K562 (cell line): Measurements from ENCODE around the gene ZNF234. TPM values are rescaled to one million over a fixed set of nuclear protein-coding genes. Genes with fewer than 3 reads are reported as not detected.

Experiments used
- ATAC-seq: fragments of 200-7000 bp; cut with Tn5 transposase; 3 replicates; pipeline ENCODE4 v1.9.1; 2020; ENCODE audit warnings: moderate library complexity
- BruUV-seq: library from RNA; stranded (reverse); fragments of 400-500 nt; replicated peaks from 2 replicates; lab custom pipeline; 2021; lab: Mats Ljungman, UMichigan
- CTCF ChIA-PET: fragments of 300-600 bp; formaldehyde crosslinking; extraction: SDS; loops from one replicate; lab custom pipeline; 2021; ENCODE audit warnings: low intra/inter-chr PET ratio; lab: Yijun Ruan, JAX
- POLR2A ChIA-PET: fragments of 300-600, 350-650 bp; sonication (Branson Sonifier 250); formaldehyde crosslinking; extraction: SDS; loops from one replicate; lab custom pipeline; 2021; ENCODE audit warnings: antibody characterized with exemption, inconsistent platforms; lab: Yijun Ruan, JAX
- DNase-seq, 4 experiments: peaks; one replicate each; pipeline versions ENCODE4 v3.0.0 to v3.0.0-alpha.2; 2011 to 2018; ENCODE audit warnings: low spot score in 3 of 4, mixed read lengths in 3 of 4; ENCODE audit errors: extremely low read depth in 1 of 4
- FAIRE-seq: peaks from 2 replicates; lab custom pipeline; 2011; peaks lifted over from hg19 to GRCh38; lab: Jason Lieb, UNC
- H2AFZ ChIP-seq: 2 replicates; pipeline ENCODE4 v1.6.0; 2011; ENCODE audit warnings: low read depth, low read length, control low read depth, inconsistent platforms
- H3K27ac ChIP-seq: fragments of 200-600 bp; 3 replicates; pipeline ENCODE4 v1.8.0; 2011; ENCODE audit warnings: low read depth, mild to moderate bottlenecking, control low read depth, inconsistent platforms, low read length, moderate library complexity, mixed read lengths; ENCODE audit errors: extremely low read depth
- H3K27me3 ChIP-seq, 2 experiments: fragments of 300-600 bp in 1 of 2; 2 replicates in 1 of 2; 3 replicates in 1 of 2; pipeline versions ENCODE4 v1.6.0 to v1.8.0; 2011; ENCODE audit warnings: inconsistent platforms in 2 of 2, low read length in 2 of 2, mild to moderate bottlenecking in 1 of 2, mixed read lengths in 1 of 2, moderate library complexity in 1 of 2; ENCODE audit not compliant: control insufficient read depth in 2 of 2, insufficient read depth in 2 of 2
- H3K36me3 ChIP-seq: fragments of 300-600 bp; 3 replicates; pipeline ENCODE4 v1.8.0; 2011; ENCODE audit warnings: mild to moderate bottlenecking, low read length, inconsistent platforms; ENCODE audit not compliant: control insufficient read depth, insufficient read depth
- H3K4me1 ChIP-seq, 2 experiments: fragments of 200-600 bp in 1 of 2; replicated peaks in 1 of 2; 2 replicates in 1 of 2; 3 replicates in 1 of 2; pipeline versions ENCODE4 v1.5.1 to v1.8.0; 2011; ENCODE audit warnings: inconsistent platforms in 2 of 2, low read length in 2 of 2, mild to moderate bottlenecking in 1 of 2, mixed read lengths in 1 of 2, moderate library complexity in 1 of 2; ENCODE audit not compliant: control insufficient read depth in 2 of 2, insufficient read depth in 2 of 2
- H3K4me2 ChIP-seq: 2 replicates; pipeline ENCODE4 v1.6.1; 2011; ENCODE audit warnings: low read length, control low read depth, inconsistent platforms, mixed read lengths; ENCODE audit not compliant: insufficient read depth
- H3K4me3 ChIP-seq: fragments of 200-600 bp; sonication (generic), shearing (Covaris generic); 2 replicates; pipeline ENCODE4 v1.5.1; 2016; ENCODE audit warnings: control low read depth, inconsistent platforms
- H3K79me2 ChIP-seq: fragments of 200-600 bp; 3 replicates; pipeline ENCODE4 v1.8.0; 2011; ENCODE audit warnings: low read length, inconsistent platforms; ENCODE audit not compliant: control insufficient read depth, insufficient read depth
- H3K9ac ChIP-seq, 2 experiments: 2 replicates each; pipeline versions ENCODE4 v1.6.0 to v1.6.1; 2011; ENCODE audit warnings: low read depth in 2 of 2, low read length in 2 of 2, control low read depth in 1 of 2, inconsistent platforms in 1 of 2, mild to moderate bottlenecking in 1 of 2, mixed read lengths in 1 of 2; ENCODE audit not compliant: insufficient read depth in 1 of 2
- H3K9me1 ChIP-seq: one replicate; pipeline ENCODE4 v1.6.0; 2011; ENCODE audit warnings: inconsistent platforms, mild to moderate bottlenecking, low read length, moderate library complexity; ENCODE audit not compliant: control insufficient read depth, insufficient read depth
- H3K9me3 ChIP-seq: replicated peaks from 2 replicates; pipeline ENCODE4 v1.5.1; 2011; ENCODE audit warnings: low read depth, low read length, inconsistent platforms; ENCODE audit not compliant: control insufficient read depth, insufficient read depth
- H4K20me1 ChIP-seq: replicated peaks from 2 replicates; pipeline ENCODE4 v1.6.1; 2011; ENCODE audit warnings: low read length, inconsistent platforms, mixed read lengths; ENCODE audit not compliant: control insufficient read depth, insufficient read depth
- COPS2 ChIP-seq: fragments of 450-650 bp; conservative IDR thresholded peaks from 2 replicates; pipeline ENCODE4 v1.6.1; 2016; ENCODE audit warnings: mild to moderate bottlenecking, moderate library complexity
- MTA1 ChIP-seq: fragments of 450-650 bp; IDR thresholded peaks from 2 replicates; pipeline ENCODE4 v1.6.1; 2017; ENCODE audit warnings: borderline replicate concordance
- NFIC ChIP-seq: fragments of 450-650 bp; IDR thresholded peaks from 2 replicates; pipeline ENCODE4 v1.6.1; 2017; ENCODE audit warnings: mild to moderate bottlenecking, inconsistent platforms
- NFXL1 ChIP-seq: fragments of 450-650 bp; formaldehyde crosslinking; IDR thresholded peaks from 2 replicates; pipeline ENCODE4 v1.4.0; 2021; ENCODE audit warnings: mild to moderate bottlenecking
- RBM22 ChIP-seq: fragments of 200-400 bp; formaldehyde crosslinking; IDR thresholded peaks from 2 replicates; pipeline ENCODE4 v1.6.1; 2018; ENCODE audit warnings: low read length, low read depth; ENCODE audit not compliant: poor library complexity, severe bottlenecking
- TCF7 ChIP-seq: sonication (generic); IDR thresholded peaks from 2 replicates; pipeline ENCODE4 v1.6.1; 2016; ENCODE audit warnings: antibody characterized with exemption, borderline replicate concordance
- USF2 ChIP-seq: sonication (generic); formaldehyde crosslinking; IDR thresholded peaks from 2 replicates; pipeline ENCODE4 v1.5.0; 2020; ENCODE audit warnings: missing genetic modification reagents
- ZNF3 ChIP-seq: fragments of 250-450 bp; sonication (Bioruptor Pico); IDR thresholded peaks from 2 replicates; pipeline ENCODE4 v1.5.0; 2021; ENCODE audit warnings: mild to moderate bottlenecking, moderate library complexity
- ZNF354B ChIP-seq: fragments of 250-450 bp; sonication (Bioruptor Pico); IDR thresholded peaks from 2 replicates; pipeline ENCODE4 v1.4.0; 2020
- WGBS: fragments of 100-300 bp; shearing (Covaris generic); methylation state at CpG from one replicate; pipeline ENCODE4 v1.1.6; 2016; ENCODE audit warnings: low coverage, mixed read lengths; ENCODE audit not compliant: insufficient coverage; ENCODE audit errors: missing lambda C conversion rate; 5-methylcytosine and 5-hydroxymethylcytosine counted together
- in situ Hi-C: fragments of 300-500 bp; cut with MboI; formaldehyde crosslinking; loops from 4 replicates; pipeline ENCODE4 v1.15.0; 2018; ENCODE audit warnings: inconsistent platforms, mixed read lengths
- intact Hi-C: fragments of 100-400 bp; cut with micrococcal nuclease; formaldehyde crosslinking; loops from 2 replicates; pipeline ENCODE4 v1.14.2; 2022
- polyA plus RNA-seq, 8 experiments: library from polyadenylated mRNA; depleted of rRNA in 4 of 8; stranded (reverse) in 5 of 8; unstranded in 3 of 8; fragments of >200 nt; fragmentation: Nextera tagmentation in 2 of 8; fragmentation: Illumina TruSeq in 1 of 8; extraction: Ambion mirVana in 2 of 8; extraction: Trizol in 1 of 8; gene quantifications; 2 replicates each; pipeline versions ENCODE4 v1.2.1 to v1.2.3, GENCODE V29; 2011 to 2014; ENCODE audit warnings: inconsistent platforms in 1 of 8, missing spikeins in 1 of 8
- total RNA-seq, 7 experiments: library from RNA; depleted of rRNA in 6 of 7; stranded (reverse); fragments of >200 nt in 6 of 7; fragmentation: Illumina TruSeq in 2 of 7; extraction: Trizol in 2 of 7; gene quantifications; 2 replicates each; pipeline versions ENCODE4 v1.2.1 to v1.2.3, GENCODE V29; 2011 to 2021; ENCODE audit warnings: low replicate concordance in 1 of 7
- TF ChIP-seq, protein P1 (sequence below): fragments of 450-650 bp; formaldehyde crosslinking; IDR thresholded peaks from 2 replicates; pipeline ENCODE4 v1.4.0; 2020; ENCODE audit warnings: mild to moderate bottlenecking, moderate library complexity
- TF ChIP-seq, protein P2 (sequence below), 2 experiments: fragments of 450-650 bp in 1 of 2; IDR thresholded peaks; 2 replicates each; pipeline ENCODE4 v1.6.1; 2011 to 2017; ENCODE audit warnings: low read depth in 2 of 2, antibody characterized with exemption in 1 of 2, borderline replicate concordance in 1 of 2, low read length in 1 of 2, mild to moderate bottlenecking in 1 of 2, mixed read lengths in 1 of 2; ENCODE audit not compliant: control insufficient read depth in 1 of 2
- TF ChIP-seq, protein P3 (sequence below): IDR thresholded peaks from 2 replicates; pipeline ENCODE4 v1.6.1; 2011; ENCODE audit warnings: borderline replicate concordance, low read depth, mild to moderate bottlenecking, moderate library complexity, low read length; ENCODE audit not compliant: insufficient read depth, poor library complexity, severe bottlenecking
- TF ChIP-seq, protein P4 (sequence below): sonication (generic); IDR thresholded peaks from 2 replicates; pipeline ENCODE4 v1.6.1; 2016

Gene ZNF234
- total and polyA plus RNA-seq, 9 of the 15 experiments (the other 6 are each of a cell fraction or from before 2014, with no cell fraction given) = 0.82 to 2.9 (median 1.5) TPM

GRCh38 chr19:44192127-44192526, 50.8 kb downstream of the ZNF234 start:
- no peak overlapping the region for H3K4me2 ChIP-seq
- CTCF ChIA-PET = no interaction called here

More at GRCh38 chr19:44192127-44192526, 50.8 kb downstream of the ZNF234 start:
- Histone ChIP-seq H3K9me1 (no peaks in the 10 kb centered on the region), H3K27ac (no peak overlapping the region), H3K4me1 (no peaks in the 10 kb centered on the region), H3K4me3 (no peak overlapping the region), H2AFZ (no peak overlapping the region), H3K79me2 (no peaks in the 10 kb centered on the region), H3K36me3 (no peaks in the 10 kb centered on the region), H3K27me3 (no peaks in the 10 kb centered on the region), H3K9me3 (no peaks in the 10 kb centered on the region), H4K20me1 (no peaks in the 10 kb centered on the region), H3K9ac (no peak overlapping the region)
- DNase-seq (no peak), FAIRE-seq (no peak), ATAC-seq (no peak)
- intact Hi-C loops = no loop called here
- in situ Hi-C loops = no loop called here
- POLR2A ChIA-PET = interaction anchor here (0.9 kb wide), 2 partner anchors 12 to 17 kb away, joined by 3 to 4 read pairs; no protein-coding TSS in a partner anchor
- WGBS = under 1% methylated on average over 5 of the region's 5 CpGs
- BruUV-seq = no TSS peak
- TF ChIP-seq RBM22 (no peak), NFIC (no peak), NFXL1 (no peak), ZNF354B (CRISPR knock-in tag) (no peak), MTA1 (no peak), USF2 (no peak), TCF7 (no peak), ZNF3 (no peak), COPS2 (no peak)
- TF ChIP-seq, protein P1, sequence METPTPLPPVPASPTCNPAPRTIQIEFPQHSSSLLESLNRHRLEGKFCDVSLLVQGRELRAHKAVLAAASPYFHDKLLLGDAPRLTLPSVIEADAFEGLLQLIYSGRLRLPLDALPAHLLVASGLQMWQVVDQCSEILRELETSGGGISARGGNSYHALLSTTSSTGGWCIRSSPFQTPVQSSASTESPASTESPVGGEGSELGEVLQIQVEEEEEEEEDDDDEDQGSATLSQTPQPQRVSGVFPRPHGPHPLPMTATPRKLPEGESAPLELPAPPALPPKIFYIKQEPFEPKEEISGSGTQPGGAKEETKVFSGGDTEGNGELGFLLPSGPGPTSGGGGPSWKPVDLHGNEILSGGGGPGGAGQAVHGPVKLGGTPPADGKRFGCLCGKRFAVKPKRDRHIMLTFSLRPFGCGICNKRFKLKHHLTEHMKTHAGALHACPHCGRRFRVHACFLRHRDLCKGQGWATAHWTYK = no peak
- TF ChIP-seq, protein P2, sequence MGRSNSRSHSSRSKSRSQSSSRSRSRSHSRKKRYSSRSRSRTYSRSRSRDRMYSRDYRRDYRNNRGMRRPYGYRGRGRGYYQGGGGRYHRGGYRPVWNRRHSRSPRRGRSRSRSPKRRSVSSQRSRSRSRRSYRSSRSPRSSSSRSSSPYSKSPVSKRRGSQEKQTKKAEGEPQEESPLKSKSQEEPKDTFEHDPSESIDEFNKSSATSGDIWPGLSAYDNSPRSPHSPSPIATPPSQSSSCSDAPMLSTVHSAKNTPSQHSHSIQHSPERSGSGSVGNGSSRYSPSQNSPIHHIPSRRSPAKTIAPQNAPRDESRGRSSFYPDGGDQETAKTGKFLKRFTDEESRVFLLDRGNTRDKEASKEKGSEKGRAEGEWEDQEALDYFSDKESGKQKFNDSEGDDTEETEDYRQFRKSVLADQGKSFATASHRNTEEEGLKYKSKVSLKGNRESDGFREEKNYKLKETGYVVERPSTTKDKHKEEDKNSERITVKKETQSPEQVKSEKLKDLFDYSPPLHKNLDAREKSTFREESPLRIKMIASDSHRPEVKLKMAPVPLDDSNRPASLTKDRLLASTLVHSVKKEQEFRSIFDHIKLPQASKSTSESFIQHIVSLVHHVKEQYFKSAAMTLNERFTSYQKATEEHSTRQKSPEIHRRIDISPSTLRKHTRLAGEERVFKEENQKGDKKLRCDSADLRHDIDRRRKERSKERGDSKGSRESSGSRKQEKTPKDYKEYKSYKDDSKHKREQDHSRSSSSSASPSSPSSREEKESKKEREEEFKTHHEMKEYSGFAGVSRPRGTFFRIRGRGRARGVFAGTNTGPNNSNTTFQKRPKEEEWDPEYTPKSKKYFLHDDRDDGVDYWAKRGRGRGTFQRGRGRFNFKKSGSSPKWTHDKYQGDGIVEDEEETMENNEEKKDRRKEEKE (IDR thresholded peaks at IDR 0.05; ENCODE audit: borderline replicate concordance in 1 of 2, control insufficient read depth in 1 of 2, low read depth in 2 of 2, low read length in 1 of 2) = no peak
- TF ChIP-seq, protein P3, sequence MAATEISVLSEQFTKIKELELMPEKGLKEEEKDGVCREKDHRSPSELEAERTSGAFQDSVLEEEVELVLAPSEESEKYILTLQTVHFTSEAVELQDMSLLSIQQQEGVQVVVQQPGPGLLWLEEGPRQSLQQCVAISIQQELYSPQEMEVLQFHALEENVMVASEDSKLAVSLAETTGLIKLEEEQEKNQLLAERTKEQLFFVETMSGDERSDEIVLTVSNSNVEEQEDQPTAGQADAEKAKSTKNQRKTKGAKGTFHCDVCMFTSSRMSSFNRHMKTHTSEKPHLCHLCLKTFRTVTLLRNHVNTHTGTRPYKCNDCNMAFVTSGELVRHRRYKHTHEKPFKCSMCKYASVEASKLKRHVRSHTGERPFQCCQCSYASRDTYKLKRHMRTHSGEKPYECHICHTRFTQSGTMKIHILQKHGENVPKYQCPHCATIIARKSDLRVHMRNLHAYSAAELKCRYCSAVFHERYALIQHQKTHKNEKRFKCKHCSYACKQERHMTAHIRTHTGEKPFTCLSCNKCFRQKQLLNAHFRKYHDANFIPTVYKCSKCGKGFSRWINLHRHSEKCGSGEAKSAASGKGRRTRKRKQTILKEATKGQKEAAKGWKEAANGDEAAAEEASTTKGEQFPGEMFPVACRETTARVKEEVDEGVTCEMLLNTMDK = no peak
- TF ChIP-seq, protein P4, sequence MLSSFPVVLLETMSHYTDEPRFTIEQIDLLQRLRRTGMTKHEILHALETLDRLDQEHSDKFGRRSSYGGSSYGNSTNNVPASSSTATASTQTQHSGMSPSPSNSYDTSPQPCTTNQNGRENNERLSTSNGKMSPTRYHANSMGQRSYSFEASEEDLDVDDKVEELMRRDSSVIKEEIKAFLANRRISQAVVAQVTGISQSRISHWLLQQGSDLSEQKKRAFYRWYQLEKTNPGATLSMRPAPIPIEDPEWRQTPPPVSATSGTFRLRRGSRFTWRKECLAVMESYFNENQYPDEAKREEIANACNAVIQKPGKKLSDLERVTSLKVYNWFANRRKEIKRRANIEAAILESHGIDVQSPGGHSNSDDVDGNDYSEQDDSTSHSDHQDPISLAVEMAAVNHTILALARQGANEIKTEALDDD = no peak
